ENCODE measurements around the gene FNBP1. TPM values are rescaled to one million over a fixed set of nuclear protein-coding genes. Genes with fewer than 3 reads are reported as not detected.
"Not testable (repeated sequence)": the region's sequence is repeated elsewhere in the genome, so short reads cannot be mapped to it uniquely, and the experiment has no call there.

Gene FNBP1
- total RNA-seq, 1 donor from 2014 or later, result 34.9 TPM

GRCh38 chr9:129988607-129989361, 54.2 kb downstream of the FNBP1 start:
- Histone ChIP-seq H3K4me1 (no peaks in the 10 kb centered on the region), H3K36me3 (no peaks in the 10 kb centered on the region), H2AFZ (replicated peaks) (no peak overlapping the region)

GRCh38 chr9:129987941-129988340, 55.0 kb downstream of the FNBP1 start:
- Histone ChIP-seq H2AFZ (replicated peaks) (no peak overlapping the region), H3K27me3 (no peaks in the 10 kb centered on the region), H3K4me2 (no peak overlapping the region), H4K20me1 (ENCODE audit: low read depth) (peaks cover 2% of the 10 kb centered on the region), H3K9me3 (ENCODE audit: low read depth) (no peaks in the 10 kb centered on the region), H3K4me3 (no peak overlapping the region), H3K79me2 (ENCODE audit: low read depth) (peaks cover 4% of the 10 kb centered on the region), H3K27ac (no peak overlapping the region), H3K9ac (no peak overlapping the region), H3F3A (ENCODE audit: low read depth) (no peaks in the 10 kb centered on the region), H3K36me3 (no peaks in the 10 kb centered on the region), H3K4me1 (no peaks in the 10 kb centered on the region)
- Mint-ChIP-seq H3K27me3 (ENCODE audit: insufficient read depth, low read depth) (peaks cover 2% of the 10 kb centered on the region), H3K4me3 (no peak overlapping the region), H3K9me3 (peaks cover 11% of the 10 kb centered on the region), H3K27ac (no peak overlapping the region), H3K4me1 (no peaks in the 10 kb centered on the region), H3K36me3 (peaks cover 19% of the 10 kb centered on the region)
- DNase-seq (ENCODE audit: low spot score), result no peak
- TF ChIP-seq EZH2 (IDR thresholded peaks at IDR 0.05) (no peak), CTCF (IDR thresholded peaks at IDR 0.05) (no peak), EZH2phosphoT487 (IDR thresholded peaks at IDR 0.05) (no peak)

More at GRCh38 chr9:129988607-129989361, 54.2 kb downstream of the FNBP1 start:
- peaks cover 19% of the 10 kb centered on the region for H3K36me3 Mint-ChIP-seq
- no peaks in the 10 kb centered on the region for H3F3A ChIP-seq (ENCODE audit: low read depth)
- no peak for DNase-seq (ENCODE audit: low spot score)
- no peak overlapping the region for H3K4me2 ChIP-seq
- peaks cover 4% of the 10 kb centered on the region for H3K79me2 ChIP-seq (ENCODE audit: low read depth)
- no peak overlapping the region for H3K9ac ChIP-seq
- TF ChIP-seq CTCF (IDR thresholded peaks at IDR 0.05) (no peak), EZH2phosphoT487 (IDR thresholded peaks at IDR 0.05) (no peak), EZH2 (IDR thresholded peaks at IDR 0.05) (no peak)
- peaks cover 11% of the 10 kb centered on the region for H3K9me3 Mint-ChIP-seq
- no peak overlapping the region for H3K4me3 ChIP-seq
- H3K4me1 Mint-ChIP-seq, result no peaks in the 10 kb centered on the region
- no peak overlapping the region for H3K4me3 Mint-ChIP-seq
- H3K27me3 Mint-ChIP-seq (ENCODE audit: insufficient read depth, low read depth), result peaks cover 2% of the 10 kb centered on the region
- no peak overlapping the region for H3K27ac Mint-ChIP-seq
- no peak overlapping the region for H3K27ac ChIP-seq
- H3K27me3 ChIP-seq, result no peaks in the 10 kb centered on the region
- H3K9me3 ChIP-seq (ENCODE audit: low read depth), result no peaks in the 10 kb centered on the region
- H4K20me1 ChIP-seq (ENCODE audit: low read depth), result peaks cover 2% of the 10 kb centered on the region

GRCh38 chr9:129987047-129987446, 55.9 kb downstream of the FNBP1 start:
- Histone ChIP-seq H3K36me3 (no peaks in the 10 kb centered on the region), H3K4me3 (no peak overlapping the region), H3K27ac (no peak overlapping the region), H2AFZ (replicated peaks) (no peak overlapping the region), H3K9ac (no peak overlapping the region), H3K4me1 (no peaks in the 10 kb centered on the region), H4K20me1 (ENCODE audit: low read depth) (no peaks in the 10 kb centered on the region), H3K9me3 (ENCODE audit: low read depth) (no peaks in the 10 kb centered on the region), H3K4me2 (no peak overlapping the region), H3F3A (ENCODE audit: low read depth) (no peaks in the 10 kb centered on the region), H3K27me3 (no peaks in the 10 kb centered on the region), H3K79me2 (ENCODE audit: low read depth) (peaks cover 4% of the 10 kb centered on the region)
- no peak for DNase-seq (ENCODE audit: low spot score)
- Mint-ChIP-seq H3K4me3 (no peak overlapping the region), H3K27me3 (ENCODE audit: insufficient read depth, low read depth) (peaks cover 4% of the 10 kb centered on the region), H3K9me3 (peaks cover 11% of the 10 kb centered on the region), H3K4me1 (no peaks in the 10 kb centered on the region), H3K36me3 (peaks cover 19% of the 10 kb centered on the region), H3K27ac (no peak overlapping the region)
- TF ChIP-seq EZH2phosphoT487 (IDR thresholded peaks at IDR 0.05) (no peak), CTCF (IDR thresholded peaks at IDR 0.05) (no peak)

GRCh38 chr9:129984589-129984988, 58.4 kb downstream of the FNBP1 start:
- not testable (repeated sequence) for H3K79me2 ChIP-seq (ENCODE audit: low read depth); H3K4me2 ChIP-seq; H3K27me3 Mint-ChIP-seq (ENCODE audit: insufficient read depth, low read depth); H3K4me3 ChIP-seq; H3K9me3 ChIP-seq (ENCODE audit: low read depth); H4K20me1 ChIP-seq (ENCODE audit: low read depth); H3K27me3 ChIP-seq; H3K4me1 Mint-ChIP-seq; H3K27ac Mint-ChIP-seq; H3K4me1 ChIP-seq; DNase-seq (ENCODE audit: low spot score); H2AFZ ChIP-seq (replicated peaks); H3K36me3 ChIP-seq; H3K27ac ChIP-seq; H3K9ac ChIP-seq; H3K4me3 Mint-ChIP-seq; H3F3A ChIP-seq (ENCODE audit: low read depth)
- Mint-ChIP-seq H3K9me3 (peaks cover 11% of the 10 kb centered on the region), H3K36me3 (peaks cover 12% of the 10 kb centered on the region)
